ENCODE measurements around the gene AFF3. TPM values are rescaled to one million over a fixed set of nuclear protein-coding genes. Genes with fewer than 3 reads are reported as not detected.

Gene AFF3
- total RNA-seq, 1 experiment from 2014 or later = 0.61 TPM

DNA sequence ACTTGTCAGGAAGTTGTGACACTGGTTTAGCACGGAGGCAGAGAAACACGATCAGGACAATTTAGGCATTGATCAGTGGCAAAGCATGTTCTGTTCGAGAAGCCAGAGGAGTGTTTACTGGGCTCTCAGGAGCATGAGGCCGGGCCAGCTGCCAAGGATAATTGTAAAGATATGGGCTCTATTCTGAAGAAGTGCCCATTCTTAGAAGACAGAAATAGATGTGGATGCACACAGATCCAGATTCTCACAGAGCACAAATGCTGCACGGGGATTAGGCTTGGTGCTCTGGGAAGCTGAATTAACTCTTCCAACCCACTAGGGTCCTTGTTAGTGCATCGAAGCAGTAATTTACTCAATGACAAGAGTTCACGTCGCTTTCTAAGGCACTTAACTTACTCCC, 16.2 kb downstream of the AFF3 start:
- Histone ChIP-seq H3K9me3 (ENCODE audit: control insufficient read depth in 1 of 2, insufficient read depth in 1 of 2, low read depth in 1 of 2, low read length in 2 of 2) (no peaks in the 10 kb centered on the region), H3K4me1 (ENCODE audit: control insufficient read depth in 1 of 2, insufficient read depth in 2 of 2, low read length in 2 of 2) (peaks cover 0 to 6% of the 10 kb centered on the region in 2 experiments; a peak in 2 of 4 replicates), H3K9me2 (ENCODE audit: insufficient read depth) (no peaks in the 10 kb centered on the region), H4K20me1 (ENCODE audit: insufficient read depth) (no peaks in the 10 kb centered on the region), H3K36me3 (ENCODE audit: control insufficient read depth in 1 of 2, insufficient read depth in 2 of 2, low read length in 2 of 2) (no peaks in the 10 kb centered on the region), H3K4me3 (replicated peaks in 1 of 2; ENCODE audit: low read depth in 1 of 2, low read length in 2 of 2) (no peak overlapping the region), H3K79me2 (ENCODE audit: insufficient read depth, low read length) (no peaks in the 10 kb centered on the region), H3K9ac (ENCODE audit: low read length) (no peak overlapping the region), H3K4me2 (ENCODE audit: low read length) (no peak overlapping the region), H3K27me3 (ENCODE audit: insufficient read depth, low read length) (no peaks in the 10 kb centered on the region), H3K27ac (ENCODE audit: low read depth, low read length) (no peak overlapping the region), H2AFZ (ENCODE audit: low read depth, low read length, poor library complexity, severe bottlenecking) (no peak overlapping the region)
- DNase-seq (ENCODE audit: low read depth, low spot score) (no peak), ATAC-seq (no peak)
- CTCF ChIA-PET = no interaction called here
- RAD21 ChIA-PET (ENCODE audit: low non-redundant PET in 1 of 2, low total read pairs in 2 of 2, uncharacterized antibody in 2 of 2, unreplicated experiment in 2 of 2) = no interaction called here
- BruUV-seq (replicated peaks) = no TSS peak
- intact Hi-C loops (cut with micrococcal nuclease) = no loop called here
- POLR2A ChIA-PET = no interaction called here
- TF ChIP-seq CBX3 (IDR thresholded peaks at IDR 0.05; ENCODE audit: low read depth) (no peak), RAD21 (IDR thresholded peaks at IDR 0.05; ENCODE audit: low read depth) (no peak), REST (IDR thresholded peaks at IDR 0.05; ENCODE audit: low read depth) (no peak), JUND (IDR thresholded peaks at IDR 0.05) (no peak), ZBTB33 (IDR thresholded peaks at IDR 0.05; ENCODE audit: extremely low read depth, insufficient replicate concordance, low read length) (no peak), ZFX (IDR thresholded peaks at IDR 0.05) (no peak), SIN3A (IDR thresholded peaks at IDR 0.05; ENCODE audit: low read depth) (no peak), EGR1 (IDR thresholded peaks at IDR 0.05; ENCODE audit: low read depth) (no peak), SP1 (IDR thresholded peaks at IDR 0.05; ENCODE audit: low read depth) (no peak)
- TF ChIP-seq, protein P1, sequence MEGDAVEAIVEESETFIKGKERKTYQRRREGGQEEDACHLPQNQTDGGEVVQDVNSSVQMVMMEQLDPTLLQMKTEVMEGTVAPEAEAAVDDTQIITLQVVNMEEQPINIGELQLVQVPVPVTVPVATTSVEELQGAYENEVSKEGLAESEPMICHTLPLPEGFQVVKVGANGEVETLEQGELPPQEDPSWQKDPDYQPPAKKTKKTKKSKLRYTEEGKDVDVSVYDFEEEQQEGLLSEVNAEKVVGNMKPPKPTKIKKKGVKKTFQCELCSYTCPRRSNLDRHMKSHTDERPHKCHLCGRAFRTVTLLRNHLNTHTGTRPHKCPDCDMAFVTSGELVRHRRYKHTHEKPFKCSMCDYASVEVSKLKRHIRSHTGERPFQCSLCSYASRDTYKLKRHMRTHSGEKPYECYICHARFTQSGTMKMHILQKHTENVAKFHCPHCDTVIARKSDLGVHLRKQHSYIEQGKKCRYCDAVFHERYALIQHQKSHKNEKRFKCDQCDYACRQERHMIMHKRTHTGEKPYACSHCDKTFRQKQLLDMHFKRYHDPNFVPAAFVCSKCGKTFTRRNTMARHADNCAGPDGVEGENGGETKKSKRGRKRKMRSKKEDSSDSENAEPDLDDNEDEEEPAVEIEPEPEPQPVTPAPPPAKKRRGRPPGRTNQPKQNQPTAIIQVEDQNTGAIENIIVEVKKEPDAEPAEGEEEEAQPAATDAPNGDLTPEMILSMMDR (IDR thresholded peaks at IDR 0.05 in 2 of 3, conservative IDR thresholded peaks at IDR 0.05 in 1 of 3; ENCODE audit: borderline replicate concordance in 1 of 3, insufficient read depth in 1 of 3, low read depth in 2 of 3, low read length in 2 of 3) = no peak

Data from HCT116 (cell line).